ENCODE data around the gene CYTH3. TPM values are rescaled to one million over a fixed set of nuclear protein-coding genes. Genes with fewer than 3 reads are reported as not detected.

The CYTH3 gene
- total RNA-seq, 1 donor: 89.4 TPM

DNA sequence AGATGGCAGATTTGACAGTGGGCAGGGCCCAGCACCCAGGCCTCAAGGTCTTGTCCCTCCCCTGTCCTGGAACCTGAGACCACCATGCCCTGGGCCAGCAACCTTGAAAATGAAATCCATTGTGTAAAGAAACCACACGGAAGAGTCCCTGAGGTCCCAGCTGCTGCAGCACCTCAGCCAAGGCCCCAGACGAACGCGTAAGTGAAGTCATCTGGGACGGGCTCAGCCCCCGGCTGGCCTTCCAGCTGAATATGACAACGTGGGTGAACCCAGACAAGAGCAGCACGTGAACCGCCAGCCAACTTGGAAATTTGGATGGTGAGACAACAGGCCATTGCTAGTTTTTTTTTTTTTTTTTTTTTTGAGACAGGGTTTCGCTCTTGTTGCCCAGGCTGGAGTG is 70.3 kb downstream of the CYTH3 start:
- no peak overlapping the region for H3K27ac ChIP-seq (ENCODE audit: low read depth, low read length)
- peaks cover 93% of the 10 kb centered on the region for H3K79me2 ChIP-seq (ENCODE audit: insufficient read depth, low read length)
- H3K4me1 ChIP-seq (ENCODE audit: insufficient read depth, low read length): peaks cover 13% of the 10 kb centered on the region
- H3K27me3 ChIP-seq (ENCODE audit: insufficient read depth, low read length): no peaks in the 10 kb centered on the region
- H4K20me1 ChIP-seq (ENCODE audit: insufficient read depth, low read length): peaks cover 33% of the 10 kb centered on the region
- no peaks in the 10 kb centered on the region for H3K36me3 ChIP-seq (ENCODE audit: insufficient read depth, low read length)
- no peak overlapping the region for H3K4me3 ChIP-seq (ENCODE audit: insufficient read depth, low read length)
- no peak overlapping the region for H2AFZ ChIP-seq (ENCODE audit: low read length)
- no peaks in the 10 kb centered on the region for H3K9me3 ChIP-seq (ENCODE audit: low read depth, low read length)
- no peak overlapping the region for H3K4me2 ChIP-seq (ENCODE audit: insufficient read depth, low read length)
- TF ChIP-seq, protein P1, sequence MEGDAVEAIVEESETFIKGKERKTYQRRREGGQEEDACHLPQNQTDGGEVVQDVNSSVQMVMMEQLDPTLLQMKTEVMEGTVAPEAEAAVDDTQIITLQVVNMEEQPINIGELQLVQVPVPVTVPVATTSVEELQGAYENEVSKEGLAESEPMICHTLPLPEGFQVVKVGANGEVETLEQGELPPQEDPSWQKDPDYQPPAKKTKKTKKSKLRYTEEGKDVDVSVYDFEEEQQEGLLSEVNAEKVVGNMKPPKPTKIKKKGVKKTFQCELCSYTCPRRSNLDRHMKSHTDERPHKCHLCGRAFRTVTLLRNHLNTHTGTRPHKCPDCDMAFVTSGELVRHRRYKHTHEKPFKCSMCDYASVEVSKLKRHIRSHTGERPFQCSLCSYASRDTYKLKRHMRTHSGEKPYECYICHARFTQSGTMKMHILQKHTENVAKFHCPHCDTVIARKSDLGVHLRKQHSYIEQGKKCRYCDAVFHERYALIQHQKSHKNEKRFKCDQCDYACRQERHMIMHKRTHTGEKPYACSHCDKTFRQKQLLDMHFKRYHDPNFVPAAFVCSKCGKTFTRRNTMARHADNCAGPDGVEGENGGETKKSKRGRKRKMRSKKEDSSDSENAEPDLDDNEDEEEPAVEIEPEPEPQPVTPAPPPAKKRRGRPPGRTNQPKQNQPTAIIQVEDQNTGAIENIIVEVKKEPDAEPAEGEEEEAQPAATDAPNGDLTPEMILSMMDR (IDR thresholded peaks at IDR 0.05; ENCODE audit: extremely low read depth, low read depth, low read length): no peak
- DNase-seq (ENCODE audit: insufficient read length, low spot score, missing footprints): no peak

DNA sequence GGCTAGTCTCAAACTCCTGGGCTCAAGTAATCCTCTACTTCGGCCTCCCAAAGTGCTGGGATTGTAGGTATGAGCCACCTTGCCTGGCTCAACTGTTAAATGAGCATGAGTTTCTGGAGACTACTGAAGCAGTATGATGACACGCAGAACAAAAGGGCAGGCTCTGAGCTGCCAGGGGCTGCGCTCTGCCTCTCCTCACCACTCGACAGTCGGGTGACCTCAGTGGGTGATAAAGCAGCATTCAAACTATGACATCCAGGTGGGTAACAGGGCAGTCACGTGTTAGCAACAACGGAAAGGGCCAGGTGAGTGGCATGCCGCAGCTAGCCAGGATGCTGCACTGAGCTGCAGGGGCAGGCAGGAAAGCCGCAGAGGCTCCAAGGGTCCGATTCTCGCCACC is 71.5 kb downstream of the CYTH3 start:
- no peaks in the 10 kb centered on the region for H3K27me3 ChIP-seq (ENCODE audit: insufficient read depth, low read length)
- peaks cover 92% of the 10 kb centered on the region for H3K79me2 ChIP-seq (ENCODE audit: insufficient read depth, low read length)
- no peaks in the 10 kb centered on the region for H3K9me3 ChIP-seq (ENCODE audit: low read depth, low read length)
- H2AFZ ChIP-seq (ENCODE audit: low read length): no peak overlapping the region
- peaks cover 6% of the 10 kb centered on the region for H3K4me1 ChIP-seq (ENCODE audit: insufficient read depth, low read length)
- H4K20me1 ChIP-seq (ENCODE audit: insufficient read depth, low read length): peaks cover 27% of the 10 kb centered on the region
- TF ChIP-seq, protein P1 (IDR thresholded peaks at IDR 0.05; ENCODE audit: extremely low read depth, low read depth, low read length): no peak
- H3K27ac ChIP-seq (ENCODE audit: low read depth, low read length): no peak overlapping the region
- no peak overlapping the region for H3K4me2 ChIP-seq (ENCODE audit: insufficient read depth, low read length)
- H3K4me3 ChIP-seq (ENCODE audit: insufficient read depth, low read length): no peak overlapping the region
- no peak for DNase-seq (ENCODE audit: insufficient read length, low spot score, missing footprints)
- H3K36me3 ChIP-seq (ENCODE audit: insufficient read depth, low read length): no peaks in the 10 kb centered on the region

DNA sequence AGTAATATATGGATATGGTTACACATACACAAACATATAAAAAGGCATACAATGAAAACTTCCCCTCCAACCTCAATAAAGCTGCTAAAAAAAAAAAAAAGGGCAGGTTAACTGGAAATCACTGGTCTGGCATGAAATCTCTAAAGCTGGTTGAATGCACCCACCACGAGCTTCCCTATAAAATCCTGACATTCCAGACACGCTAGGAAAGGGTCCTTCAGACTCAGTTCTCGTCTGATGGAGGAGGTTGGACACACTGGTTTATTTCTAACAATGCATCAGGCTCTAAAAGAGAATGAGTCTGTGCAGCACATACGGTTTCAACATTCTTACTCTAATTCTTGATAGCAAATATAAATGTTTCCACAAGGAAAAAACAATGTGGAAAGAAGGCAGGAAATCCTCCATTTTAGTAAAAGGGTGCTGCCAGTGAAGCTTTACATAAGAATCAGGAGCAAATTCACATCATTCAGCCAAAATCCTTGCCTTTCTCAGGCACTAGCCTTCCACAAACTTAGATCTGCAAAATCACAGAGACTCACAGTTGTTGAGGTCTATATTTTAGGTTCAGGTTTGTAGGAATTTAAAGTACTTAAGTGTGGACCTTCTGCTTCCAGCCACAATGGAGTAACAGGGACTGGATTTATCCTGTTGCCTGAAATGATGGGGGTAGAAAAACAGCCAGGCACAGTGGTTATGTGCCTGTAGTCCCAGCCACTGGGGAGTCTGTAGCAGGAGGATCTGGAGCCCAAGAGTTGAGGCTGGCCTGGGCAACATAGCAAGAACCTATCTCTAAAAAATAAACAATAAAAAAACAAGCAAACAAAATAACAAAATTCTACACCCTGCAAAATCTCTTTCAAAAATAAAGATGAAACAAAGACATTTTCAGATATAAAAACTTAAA is 73.5 kb downstream of the CYTH3 start:
- TF ChIP-seq, protein P1 (IDR thresholded peaks at IDR 0.05; ENCODE audit: extremely low read depth, low read depth, low read length): no peak
- Histone ChIP-seq H3K27ac (ENCODE audit: low read depth, low read length) (no peak overlapping the region), H3K4me2 (ENCODE audit: insufficient read depth, low read length) (no peak overlapping the region), H2AFZ (ENCODE audit: low read length) (no peak overlapping the region), H3K36me3 (ENCODE audit: insufficient read depth, low read length) (no peaks in the 10 kb centered on the region), H3K9me3 (ENCODE audit: low read depth, low read length) (no peaks in the 10 kb centered on the region), H3K79me2 (ENCODE audit: insufficient read depth, low read length) (peaks cover 90% of the 10 kb centered on the region), H3K4me3 (ENCODE audit: insufficient read depth, low read length) (no peak overlapping the region), H3K27me3 (ENCODE audit: insufficient read depth, low read length) (no peaks in the 10 kb centered on the region), H4K20me1 (ENCODE audit: insufficient read depth, low read length) (peaks cover 18% of the 10 kb centered on the region), H3K4me1 (ENCODE audit: insufficient read depth, low read length) (peaks cover 3% of the 10 kb centered on the region)
- DNase-seq (ENCODE audit: insufficient read length, low spot score, missing footprints): no peak

DNA sequence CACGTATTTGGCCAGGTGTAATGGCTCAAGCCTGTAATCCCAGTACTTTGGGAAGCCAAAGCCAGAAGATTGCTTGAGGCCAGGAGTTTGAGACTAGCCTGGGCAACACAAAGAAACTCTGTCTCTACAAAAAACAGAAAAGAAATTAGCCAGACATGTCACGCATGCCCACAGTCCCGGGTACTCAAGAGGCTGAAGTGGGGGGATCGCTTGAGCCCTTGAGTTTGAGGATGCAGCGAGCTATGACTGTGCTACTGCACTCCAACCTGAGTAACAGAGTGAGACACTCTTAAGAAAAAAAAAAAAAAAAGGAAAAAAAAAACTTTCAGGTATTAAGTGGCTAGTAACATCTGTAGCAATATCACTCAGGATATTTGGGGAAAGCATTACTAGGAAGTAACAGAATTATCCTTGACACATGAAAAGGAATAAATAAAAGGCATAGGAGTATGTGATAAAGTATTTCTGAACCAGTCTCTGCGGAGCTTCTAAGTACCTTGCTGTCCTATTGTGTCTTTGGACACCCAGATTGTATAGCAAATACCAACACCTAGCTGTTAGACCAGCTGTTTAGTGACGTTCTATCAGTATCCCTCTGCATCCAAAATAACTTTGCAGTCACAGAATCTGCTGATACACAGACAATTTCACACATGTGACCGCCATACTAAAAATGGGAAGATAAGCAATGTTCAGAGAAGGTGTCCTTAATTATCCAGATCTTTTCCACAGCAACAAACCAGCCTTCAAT is 74.4 kb downstream of the CYTH3 start:
- no peaks in the 10 kb centered on the region for H3K27me3 ChIP-seq (ENCODE audit: insufficient read depth, low read length)
- no peaks in the 10 kb centered on the region for H3K9me3 ChIP-seq (ENCODE audit: low read depth, low read length)
- no peaks in the 10 kb centered on the region for H3K36me3 ChIP-seq (ENCODE audit: insufficient read depth, low read length)
- TF ChIP-seq, protein P1 (IDR thresholded peaks at IDR 0.05; ENCODE audit: extremely low read depth, low read depth, low read length): no peak
- H3K27ac ChIP-seq (ENCODE audit: low read depth, low read length): no peak overlapping the region
- H3K4me2 ChIP-seq (ENCODE audit: insufficient read depth, low read length): no peak overlapping the region
- H3K79me2 ChIP-seq (ENCODE audit: insufficient read depth, low read length): peaks cover 92% of the 10 kb centered on the region
- H2AFZ ChIP-seq (ENCODE audit: low read length): no peak overlapping the region
- no peak overlapping the region for H3K4me3 ChIP-seq (ENCODE audit: insufficient read depth, low read length)
- peaks cover under 1% of the 10 kb centered on the region for H3K4me1 ChIP-seq (ENCODE audit: insufficient read depth, low read length)
- H4K20me1 ChIP-seq (ENCODE audit: insufficient read depth, low read length): peaks cover 18% of the 10 kb centered on the region
- DNase-seq (ENCODE audit: insufficient read length, low spot score, missing footprints): no peak

All from osteoblast (primary cell).